ENCODE results near the gene GNAI2. TPM values are rescaled to one million over a fixed set of nuclear protein-coding genes. Genes with fewer than 3 reads are reported as not detected.

The GNAI2 gene
- total RNA-seq, 1 donor from 2014 or later, result 176 TPM

- DNase-seq (ENCODE audit: low read depth, low spot score), result no peak
- no peaks in the 10 kb centered on the region for H3K9me3 Mint-ChIP-seq
- H3K4me3 Mint-ChIP-seq, result no peak overlapping the region
These were observed 41.0 kb upstream of the GNAI2 start for GRCh38 chr3:50194903-50195500.

GRCh38 chr3:50195501-50196252 lies 40.3 kb upstream of the GNAI2 start:
- H3K36me3 Mint-ChIP-seq (ENCODE audit: low read depth), result no peaks in the 10 kb centered on the region
- H3K4me3 Mint-ChIP-seq, result no peak overlapping the region
- no peak for TF ChIP-seq CTCF (conservative IDR thresholded peaks at IDR 0.05)
- peaks cover 28% of the 10 kb centered on the region for H3K27me3 Mint-ChIP-seq (ENCODE audit: low read depth)
- no peak overlapping the region for H3K27ac Mint-ChIP-seq (ENCODE audit: unreplicated experiment)
- no peak for DNase-seq (ENCODE audit: low read depth, low spot score)
- no peaks in the 10 kb centered on the region for H3K9me3 Mint-ChIP-seq
- peaks cover 3% of the 10 kb centered on the region for H3K4me1 Mint-ChIP-seq

More at GRCh38 chr3:50194903-50195500, 41.0 kb upstream of the GNAI2 start:
- peaks cover 27% of the 10 kb centered on the region for H3K27me3 Mint-ChIP-seq (ENCODE audit: low read depth)
- no peak for TF ChIP-seq CTCF (conservative IDR thresholded peaks at IDR 0.05)
- H3K27ac Mint-ChIP-seq (ENCODE audit: unreplicated experiment), result no peak overlapping the region
- peaks cover 3% of the 10 kb centered on the region for H3K4me1 Mint-ChIP-seq
- no peaks in the 10 kb centered on the region for H3K36me3 Mint-ChIP-seq (ENCODE audit: low read depth)

- no peak for TF ChIP-seq CTCF (conservative IDR thresholded peaks at IDR 0.05)
- H3K4me3 Mint-ChIP-seq, result no peak overlapping the region
- no peak for DNase-seq (ENCODE audit: low read depth, low spot score)
- H3K27me3 Mint-ChIP-seq (ENCODE audit: low read depth), result peaks cover 33% of the 10 kb centered on the region
- no peak overlapping the region for H3K27ac Mint-ChIP-seq (ENCODE audit: unreplicated experiment)
- no peaks in the 10 kb centered on the region for H3K36me3 Mint-ChIP-seq (ENCODE audit: low read depth)
- H3K4me1 Mint-ChIP-seq, result peaks cover 3% of the 10 kb centered on the region
- H3K9me3 Mint-ChIP-seq, result no peaks in the 10 kb centered on the region
These were observed 39.7 kb upstream of the GNAI2 start for GRCh38 chr3:50196253-50196801.

GRCh38 chr3:50201573-50202315 lies 34.3 kb upstream of the GNAI2 start:
- H3K27ac Mint-ChIP-seq (ENCODE audit: unreplicated experiment), result no peak overlapping the region
- H3K9me3 Mint-ChIP-seq, result no peaks in the 10 kb centered on the region
- TF ChIP-seq CTCF (conservative IDR thresholded peaks at IDR 0.05), result no peak
- DNase-seq (ENCODE audit: low read depth, low spot score), result no peak
- peaks cover 43% of the 10 kb centered on the region for H3K27me3 Mint-ChIP-seq (ENCODE audit: low read depth)
- no peak overlapping the region for H3K4me3 Mint-ChIP-seq
- no peaks in the 10 kb centered on the region for H3K36me3 Mint-ChIP-seq (ENCODE audit: low read depth)
- H3K4me1 Mint-ChIP-seq, result peaks cover 9% of the 10 kb centered on the region

GRCh38 chr3:50202353-50203112 lies 33.5 kb upstream of the GNAI2 start:
- Mint-ChIP-seq H3K4me3 (peak overlapping the region; percentile 14), H3K4me1 (peaks cover 9% of the 10 kb centered on the region), H3K27me3 (ENCODE audit: low read depth) (peaks cover 45% of the 10 kb centered on the region)

More at GRCh38 chr3:50202353-50203112, 33.5 kb upstream of the GNAI2 start:
- TF ChIP-seq CTCF (conservative IDR thresholded peaks at IDR 0.05), result no peak
- DNase-seq (ENCODE audit: low read depth, low spot score), result no peak
- no peaks in the 10 kb centered on the region for H3K36me3 Mint-ChIP-seq (ENCODE audit: low read depth)
- no peaks in the 10 kb centered on the region for H3K9me3 Mint-ChIP-seq
- H3K27ac Mint-ChIP-seq (ENCODE audit: unreplicated experiment), result peak overlapping the region; percentile 40

Data from neural crest cell (in vitro differentiated cells).